ENCODE results near the gene FAM171A2. TPM values are rescaled to one million over a fixed set of nuclear protein-coding genes. Genes with fewer than 3 reads are reported as not detected.
"Not testable (repeated sequence)": the region's sequence is repeated elsewhere in the genome, so short reads cannot be mapped to it uniquely, and the experiment has no call there.

The FAM171A2 gene
- total RNA-seq, 1 donor from 2014 or later = 1.7 TPM

DNA sequence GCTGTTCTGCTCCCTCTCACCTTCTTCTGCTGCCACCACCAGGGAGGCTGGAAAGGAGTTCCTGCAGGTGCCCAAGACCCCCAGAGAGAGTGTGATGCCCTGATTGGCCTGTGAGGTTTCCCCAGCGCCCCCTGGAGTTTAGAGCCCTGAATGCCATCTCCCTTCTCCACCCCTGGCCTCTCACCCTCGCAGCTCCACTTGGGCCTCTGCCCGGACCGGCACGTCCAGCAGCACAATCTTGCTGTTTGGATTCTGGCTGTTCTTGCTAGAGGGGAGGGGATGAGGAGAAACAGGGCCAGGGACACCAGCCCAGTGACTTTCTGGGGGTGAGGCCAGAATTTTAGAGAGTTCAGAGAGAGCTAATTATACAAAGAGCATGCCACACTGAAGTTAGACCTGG, 12.5 kb upstream of the FAM171A2 start:
- Histone ChIP-seq H3K4me3 (no peak overlapping the region), H3K27me3 (no peaks in the 10 kb centered on the region), H3K4me1 (no peaks in the 10 kb centered on the region), H3K9me3 (no peaks in the 10 kb centered on the region), H3K36me3 (no peaks in the 10 kb centered on the region), H3K27ac (no peak overlapping the region)
- DNase-seq (ENCODE audit: low spot score in 2 of 2) = no peak
- TF ChIP-seq CTCF (IDR thresholded peaks at IDR 0.05) = peak in 1 of 3 experiments; percentile 11
- intact Hi-C loops (cut with DNase I) = no loop called here

- DNase-seq (ENCODE audit: low spot score in 2 of 2) = no peak
- intact Hi-C loops (cut with DNase I) = no loop called here
- H3K27me3 ChIP-seq = no peaks in the 10 kb centered on the region
- no peak for TF ChIP-seq CTCF (IDR thresholded peaks at IDR 0.05)
- H3K27ac ChIP-seq = no peak overlapping the region
- no peaks in the 10 kb centered on the region for H3K9me3 ChIP-seq
- no peak overlapping the region for H3K4me3 ChIP-seq
- H3K4me1 ChIP-seq = no peaks in the 10 kb centered on the region
- no peaks in the 10 kb centered on the region for H3K36me3 ChIP-seq
Observed at GRCh38 chr17:44375196-44376017, 11.8 kb upstream of the FAM171A2 start.

- Histone ChIP-seq H3K27me3 (no peaks in the 10 kb centered on the region), H3K36me3 (no peaks in the 10 kb centered on the region), H3K4me3 (no peak overlapping the region), H3K4me1 (no peaks in the 10 kb centered on the region), H3K9me3 (no peaks in the 10 kb centered on the region), H3K27ac (no peak overlapping the region)
- no peak for TF ChIP-seq CTCF (IDR thresholded peaks at IDR 0.05)
- intact Hi-C loops (cut with DNase I) = no loop called here
- DNase-seq (ENCODE audit: low spot score in 2 of 2) = no peak
Observed at GRCh38 chr17:44374306-44375195, 10.9 kb upstream of the FAM171A2 start.

- intact Hi-C loops (cut with DNase I) = no loop called here
- Histone ChIP-seq H3K4me3 (no peak overlapping the region), H3K4me1 (no peaks in the 10 kb centered on the region), H3K27ac (no peak overlapping the region), H3K27me3 (no peaks in the 10 kb centered on the region), H3K9me3 (no peaks in the 10 kb centered on the region), H3K36me3 (no peaks in the 10 kb centered on the region)
- DNase-seq (ENCODE audit: low spot score in 2 of 2) = no peak
- TF ChIP-seq CTCF (IDR thresholded peaks at IDR 0.05) = no peak
Observed at GRCh38 chr17:44372036-44372435, 8.4 kb upstream of the FAM171A2 start.

GRCh38 chr17:44369414-44370023, 5.9 kb upstream of the FAM171A2 start:
- H3K4me3 ChIP-seq; intact Hi-C loops (cut with DNase I); H3K9me3 ChIP-seq; H3K36me3 ChIP-seq; H3K27me3 ChIP-seq; H3K27ac ChIP-seq; DNase-seq (ENCODE audit: low spot score in 2 of 2); H3K4me1 ChIP-seq: not testable (repeated sequence)

- DNase-seq (ENCODE audit: low spot score in 2 of 2); intact Hi-C loops (cut with DNase I); H3K27me3 ChIP-seq; H3K27ac ChIP-seq; H3K9me3 ChIP-seq; H3K4me1 ChIP-seq; H3K4me3 ChIP-seq; H3K36me3 ChIP-seq: not testable (repeated sequence)
Observed at GRCh38 chr17:44368391-44369243, 5.0 kb upstream of the FAM171A2 start.
